ENCODE data around the gene MICAL3.
A peak's percentile ranks its signal among the peaks of the same experiment; 100 is the strongest.

Gene MICAL3

DNA sequence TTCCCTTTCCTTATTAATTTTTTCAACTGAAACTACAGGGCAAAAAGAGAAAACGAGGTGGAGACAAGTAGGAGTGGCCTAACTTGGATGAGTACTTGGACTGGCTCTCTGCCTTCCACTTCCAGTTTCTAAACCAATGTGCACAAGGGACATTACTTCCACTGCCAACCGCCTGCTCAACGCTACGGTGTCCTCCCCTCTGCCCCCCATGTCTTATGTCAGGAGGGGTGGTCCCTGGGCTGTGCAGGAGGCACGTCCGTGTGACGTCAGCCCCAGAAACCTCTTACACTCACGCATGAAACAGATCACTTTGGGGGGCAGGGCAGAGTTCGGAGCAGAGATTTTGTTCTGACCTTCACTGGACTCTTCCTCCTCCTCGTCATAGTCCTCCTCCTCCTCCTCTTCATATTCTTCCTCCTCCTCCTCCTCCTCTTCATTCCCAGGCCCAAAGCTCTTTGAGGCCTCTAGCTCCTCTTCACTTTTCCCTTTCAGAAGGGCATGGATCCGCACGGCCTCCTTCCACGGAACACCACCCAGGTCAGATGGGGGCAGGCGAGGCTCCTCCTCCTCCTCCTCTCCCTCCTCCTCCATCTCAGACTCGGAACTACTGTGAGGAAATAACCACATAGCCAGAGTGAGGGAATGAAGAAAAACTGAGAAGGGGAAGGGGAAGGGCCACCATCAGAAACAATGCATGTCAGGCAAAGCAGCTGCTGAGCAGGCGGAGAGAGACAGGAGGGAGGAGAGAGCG is 192.7 kb downstream of the MICAL3 start:
- DNase-seq, result no peak

- DNase-seq, result peak; percentile 85
Observed at GRCh38 chr22:17830043-17830961, 194.1 kb downstream of the MICAL3 start.

- no peak for DNase-seq
Observed at GRCh38 chr22:17829695-17830042, 194.7 kb downstream of the MICAL3 start.

GRCh38 chr22:17828502-17829080 is 195.8 kb downstream of the MICAL3 start:
- DNase-seq, result no peak

DNA sequence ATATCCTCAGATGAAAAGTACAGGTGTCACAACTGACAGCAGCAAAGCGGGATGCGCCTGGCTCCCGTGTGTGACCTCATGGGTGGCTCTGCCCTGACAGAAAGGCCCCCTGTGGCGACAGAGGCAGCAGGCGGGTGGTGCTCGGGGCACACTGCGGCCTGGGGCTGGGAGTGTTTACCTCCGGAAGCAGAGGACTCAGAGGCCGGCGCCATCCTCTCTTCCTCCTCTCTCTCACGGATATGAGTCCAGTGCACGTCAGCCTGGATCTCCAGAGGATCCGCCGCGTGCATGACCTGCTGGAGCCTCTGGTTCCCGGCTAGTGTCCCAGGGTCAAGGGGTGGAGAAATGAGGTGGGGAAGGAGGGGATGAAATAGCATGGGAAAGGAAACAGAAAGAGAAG is 196.9 kb downstream of the MICAL3 start:
- DNase-seq, result no peak

GRCh38 chr22:17825876-17826550 is 198.3 kb downstream of the MICAL3 start:
- DNase-seq, result no peak

DNA sequence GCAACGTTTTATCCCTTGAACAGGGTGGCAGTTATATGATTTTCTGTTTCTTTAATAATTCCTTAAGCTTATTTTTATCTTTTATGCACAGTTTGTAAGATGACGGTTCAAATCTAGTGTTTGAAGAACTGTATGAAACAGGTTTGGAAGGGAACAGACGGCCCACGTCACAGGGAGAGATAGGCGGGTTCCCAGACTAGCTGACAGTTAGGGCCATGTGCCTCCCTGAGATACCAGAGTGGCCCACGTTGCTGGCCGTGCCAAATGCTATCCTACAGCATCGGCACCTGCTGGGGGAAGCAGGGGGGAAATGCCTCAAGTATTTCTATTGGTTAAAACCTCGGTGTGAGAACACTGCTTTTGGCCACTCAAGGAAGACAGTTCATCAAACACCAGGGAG is 199.9 kb downstream of the MICAL3 start:
- DNase-seq, result no peak

DNA sequence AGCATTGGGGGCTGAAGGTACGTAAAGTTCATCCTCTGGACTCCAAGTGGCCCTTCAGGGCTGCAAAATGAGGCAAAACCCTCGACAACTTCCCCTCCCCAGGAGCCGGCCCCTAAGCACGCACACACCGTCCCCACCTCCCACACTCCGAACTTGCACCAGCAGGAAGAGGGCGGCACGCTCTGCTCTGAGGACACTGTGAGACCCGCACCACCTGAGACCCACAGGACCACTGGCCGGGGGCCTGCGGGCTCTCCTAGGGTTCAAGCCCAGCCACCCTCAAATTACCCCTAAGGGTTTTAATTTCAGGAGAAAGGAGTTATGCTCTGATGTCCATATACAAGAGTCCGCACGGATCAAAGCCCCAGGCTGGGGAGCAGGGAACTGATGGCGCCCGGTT is 200.4 kb downstream of the MICAL3 start:
- no peak for DNase-seq

- no peak for DNase-seq
Observed at GRCh38 chr22:17823226-17823625, 201.1 kb downstream of the MICAL3 start.

DNA sequence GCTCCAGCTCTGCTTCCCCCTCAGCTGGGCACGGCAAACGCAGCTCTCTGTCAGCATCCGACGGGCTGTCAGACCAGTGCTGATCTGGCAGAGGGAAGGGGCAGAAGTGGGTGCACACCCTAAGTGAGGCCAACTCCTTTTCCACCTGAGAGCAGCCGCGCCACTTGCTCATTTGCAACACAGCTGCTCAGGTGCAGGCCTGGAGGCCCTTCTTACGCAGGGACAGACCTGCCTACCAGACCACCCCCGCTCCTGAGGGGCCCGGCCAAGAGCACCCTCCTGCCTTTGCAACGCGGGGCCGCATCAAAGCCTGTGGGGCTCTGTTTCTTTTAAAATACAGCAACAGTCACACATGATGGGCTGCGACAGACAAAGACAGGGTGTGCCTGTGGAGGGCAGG is 202.3 kb downstream of the MICAL3 start:
- no peak for DNase-seq

GRCh38 chr22:17820879-17821439 is 203.4 kb downstream of the MICAL3 start:
- no peak for DNase-seq

DNA sequence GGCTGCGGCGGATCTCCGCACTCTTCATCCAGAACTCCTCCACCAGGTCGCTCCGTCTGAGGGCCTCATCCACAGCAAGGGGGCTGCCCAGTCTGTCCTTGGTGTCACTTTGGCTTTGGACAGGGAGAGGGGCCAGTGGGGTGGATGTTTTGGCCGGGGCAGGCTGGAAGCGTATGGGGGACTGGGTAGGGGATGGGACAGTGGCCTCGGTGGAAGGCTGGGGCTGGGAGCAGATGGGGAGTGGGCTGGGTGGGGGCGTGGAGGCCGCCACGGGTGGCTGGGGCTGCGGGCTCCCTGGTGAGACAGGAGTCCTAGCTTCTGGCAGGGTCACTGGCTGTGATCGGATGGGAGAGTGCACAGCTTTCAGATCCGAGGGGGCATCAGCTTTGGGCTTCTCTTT is 205.7 kb downstream of the MICAL3 start:
- DNase-seq, result no peak

- no peak for DNase-seq
Observed at GRCh38 chr22:17818180-17818579, 206.2 kb downstream of the MICAL3 start.

GRCh38 chr22:17817511-17818065 is 206.8 kb downstream of the MICAL3 start:
- no peak for DNase-seq

DNA sequence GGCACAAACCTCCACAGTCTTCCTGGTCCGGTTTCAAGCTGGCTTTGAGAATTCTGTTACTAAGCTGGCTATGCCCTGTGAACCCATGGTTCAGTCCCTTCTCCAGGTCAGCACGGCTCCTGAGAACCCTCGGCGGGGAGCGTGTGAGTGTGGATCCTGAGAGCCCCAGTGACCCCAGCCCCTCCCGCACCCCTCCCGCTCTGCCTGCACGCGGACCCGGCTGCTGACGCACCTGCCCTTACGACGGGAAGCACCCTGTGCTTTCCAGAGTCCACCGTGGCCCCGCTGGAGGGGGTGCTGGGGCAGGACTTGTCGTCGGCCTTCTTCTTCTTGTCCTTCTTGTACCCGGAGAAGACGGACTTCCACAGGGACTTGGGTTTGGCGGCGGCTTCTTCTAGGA is 207.3 kb downstream of the MICAL3 start:
- DNase-seq, result no peak

DNA sequence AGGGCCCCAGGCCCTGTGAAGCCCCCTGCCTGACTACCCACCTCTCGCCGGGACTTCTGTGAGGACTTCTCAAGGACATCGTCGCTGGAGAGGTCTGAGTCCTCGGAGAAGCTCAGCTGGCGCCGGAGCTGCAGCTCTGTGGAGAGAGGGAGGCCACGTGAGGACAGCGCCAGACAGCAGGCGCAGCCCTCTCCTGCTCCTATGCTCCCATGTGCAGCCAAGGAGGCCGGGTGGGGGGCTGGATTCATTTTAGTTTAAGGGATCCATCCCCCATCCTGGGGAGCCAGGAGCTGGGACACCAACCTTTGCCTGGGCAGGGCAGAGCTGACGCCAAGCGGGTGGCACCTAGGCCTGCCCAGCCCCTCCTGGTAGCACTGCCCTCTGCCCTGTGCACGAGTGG is 207.7 kb downstream of the MICAL3 start:
- DNase-seq, result no peak

DNA sequence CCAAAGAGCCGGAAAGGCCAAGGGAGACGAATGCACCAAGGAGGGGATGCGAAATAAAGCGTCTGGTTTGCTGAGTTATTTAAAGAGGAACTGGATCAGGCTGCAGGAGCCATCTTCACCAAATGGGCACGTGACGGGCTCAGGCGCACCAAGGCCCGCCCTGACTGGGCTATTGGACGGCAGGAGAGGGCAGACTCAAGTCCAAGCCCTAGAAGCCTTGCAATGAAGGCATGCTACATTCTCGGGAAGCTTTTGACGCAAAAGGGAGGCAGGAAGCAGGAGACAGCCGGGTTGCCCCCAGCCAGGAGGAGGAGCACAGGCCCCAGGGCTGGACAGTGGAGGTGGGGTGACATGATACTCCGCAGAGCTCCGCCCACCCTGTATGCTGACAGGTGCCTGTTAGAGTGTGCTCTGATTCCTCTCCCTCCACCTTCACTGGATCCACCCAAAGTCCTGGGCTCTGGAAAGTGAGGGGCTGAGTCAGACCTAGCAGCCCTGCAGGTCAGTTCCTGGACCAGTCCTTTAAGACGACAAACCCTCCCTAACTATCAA is 208.6 kb downstream of the MICAL3 start:
- DNase-seq, result no peak

- no peak for DNase-seq
Observed at GRCh38 chr22:17814830-17815229, 209.5 kb downstream of the MICAL3 start.

DNA sequence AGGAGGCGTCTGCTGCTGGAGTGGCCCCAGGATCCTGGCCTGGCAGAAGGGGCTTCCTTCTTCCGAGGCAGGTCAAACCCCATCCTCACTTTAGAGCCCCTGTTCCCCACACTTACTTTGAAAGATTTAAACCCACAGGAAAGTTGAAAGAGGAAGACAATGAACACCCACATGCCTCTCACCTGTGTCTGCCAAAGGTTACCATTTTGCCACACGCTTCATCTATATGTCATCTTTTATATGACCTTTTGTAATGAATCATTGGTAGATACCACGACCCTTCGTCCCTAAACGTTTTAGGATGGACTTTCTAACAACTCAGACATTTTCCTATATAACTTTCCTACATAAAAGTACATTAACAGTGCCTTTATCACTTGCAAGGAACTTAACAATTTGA is 210.3 kb downstream of the MICAL3 start:
- no peak for DNase-seq

DNA sequence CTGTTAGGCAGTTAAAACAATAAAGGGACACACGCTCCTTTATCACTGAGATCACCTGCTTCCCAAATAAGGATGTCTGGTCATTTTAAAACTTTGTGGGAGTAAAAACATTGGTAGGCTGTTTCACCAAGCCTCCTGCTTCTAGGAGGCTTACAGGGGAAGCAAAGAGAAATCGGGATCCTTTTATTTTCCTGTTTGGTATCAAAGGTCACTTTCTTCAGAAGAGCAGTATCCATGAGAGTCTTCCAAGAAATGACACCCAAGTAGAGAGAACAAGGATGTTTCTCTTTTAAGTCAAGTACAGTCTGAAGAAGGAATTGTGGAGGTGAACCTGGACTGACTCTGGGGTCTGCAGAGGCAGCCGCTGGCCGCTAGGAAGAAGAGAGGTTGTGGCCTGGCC is 213.2 kb downstream of the MICAL3 start:
- no peak for DNase-seq

- no peak for DNase-seq
Observed at GRCh38 chr22:17810570-17811116, 213.7 kb downstream of the MICAL3 start.
